ENCODE data around the gene DOK4. TPM values are rescaled to one million over a fixed set of nuclear protein-coding genes. Genes with fewer than 3 reads are reported as not detected.

DOK4 gene
- total and polyA plus RNA-seq, 2 experiments from 2014 or later: 11.4 to 29.1 TPM

GRCh38 chr16:57530522-57531252 is 44.4 kb upstream of the DOK4 start:
- DNase-seq (ENCODE audit: low spot score) (no peak), ATAC-seq (no peak)
- H3K79me2 ChIP-seq (replicated peaks; ENCODE audit: insufficient read depth): peaks cover 15% of the 10 kb centered on the region
- no peaks in the 10 kb centered on the region for H3K36me3 ChIP-seq (ENCODE audit: insufficient read depth)
- H3K4me2 ChIP-seq: peak overlapping the region; percentile 85; the same call in 1 of the 2 replicates
- H3K27me3 ChIP-seq (ENCODE audit: insufficient read depth): peaks cover 12% of the 10 kb centered on the region
- peaks cover 3% of the 10 kb centered on the region; the same call in 2 of the 3 replicates for H3K9me3 Mint-ChIP-seq
- H3K27ac Mint-ChIP-seq: no peak overlapping the region
- H3K36me3 Mint-ChIP-seq (ENCODE audit: low read depth): peaks cover 30% of the 10 kb centered on the region
- H3K27me3 Mint-ChIP-seq (ENCODE audit: insufficient read depth, low read depth, poor library complexity): peaks cover 46% of the 10 kb centered on the region
- H3K4me1 Mint-ChIP-seq: peaks cover 64% of the 10 kb centered on the region
- TF ChIP-seq CTCF (conservative IDR thresholded peaks at IDR 0.05; ENCODE audit: low read depth in 2 of 2) (no peak), REST (IDR thresholded peaks at IDR 0.05; ENCODE audit: unreplicated experiment) (no peak), CREB1 (CRISPR knock-in tag; IDR thresholded peaks at IDR 0.05; ENCODE audit: low read depth) (no peak), NANOG (IDR thresholded peaks at IDR 0.05; ENCODE audit: borderline replicate concordance) (no peak), STAT1 (IDR thresholded peaks at IDR 0.05; ENCODE audit: unreplicated experiment) (no peak), ZNF114 (CRISPR knock-in tag; IDR thresholded peaks at IDR 0.05) (no peak), ZNF331 (CRISPR knock-in tag; IDR thresholded peaks at IDR 0.05; ENCODE audit: low read depth) (no peak), POLR2AphosphoS5 (IDR thresholded peaks at IDR 0.05; ENCODE audit: low read depth) (no peak), EZH2 (IDR thresholded peaks at IDR 0.05; ENCODE audit: low read depth, unreplicated experiment) (no peak), JUNB (IDR thresholded peaks at IDR 0.05; ENCODE audit: unreplicated experiment) (no peak), EZH2phosphoT487 (IDR thresholded peaks at IDR 0.05; ENCODE audit: unreplicated experiment) (no peak)
- TF ChIP-seq, protein P1, sequence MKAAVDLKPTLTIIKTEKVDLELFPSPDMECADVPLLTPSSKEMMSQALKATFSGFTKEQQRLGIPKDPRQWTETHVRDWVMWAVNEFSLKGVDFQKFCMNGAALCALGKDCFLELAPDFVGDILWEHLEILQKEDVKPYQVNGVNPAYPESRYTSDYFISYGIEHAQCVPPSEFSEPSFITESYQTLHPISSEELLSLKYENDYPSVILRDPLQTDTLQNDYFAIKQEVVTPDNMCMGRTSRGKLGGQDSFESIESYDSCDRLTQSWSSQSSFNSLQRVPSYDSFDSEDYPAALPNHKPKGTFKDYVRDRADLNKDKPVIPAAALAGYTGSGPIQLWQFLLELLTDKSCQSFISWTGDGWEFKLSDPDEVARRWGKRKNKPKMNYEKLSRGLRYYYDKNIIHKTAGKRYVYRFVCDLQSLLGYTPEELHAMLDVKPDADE (IDR thresholded peaks at IDR 0.05): no peak
- TF ChIP-seq, protein P2, sequence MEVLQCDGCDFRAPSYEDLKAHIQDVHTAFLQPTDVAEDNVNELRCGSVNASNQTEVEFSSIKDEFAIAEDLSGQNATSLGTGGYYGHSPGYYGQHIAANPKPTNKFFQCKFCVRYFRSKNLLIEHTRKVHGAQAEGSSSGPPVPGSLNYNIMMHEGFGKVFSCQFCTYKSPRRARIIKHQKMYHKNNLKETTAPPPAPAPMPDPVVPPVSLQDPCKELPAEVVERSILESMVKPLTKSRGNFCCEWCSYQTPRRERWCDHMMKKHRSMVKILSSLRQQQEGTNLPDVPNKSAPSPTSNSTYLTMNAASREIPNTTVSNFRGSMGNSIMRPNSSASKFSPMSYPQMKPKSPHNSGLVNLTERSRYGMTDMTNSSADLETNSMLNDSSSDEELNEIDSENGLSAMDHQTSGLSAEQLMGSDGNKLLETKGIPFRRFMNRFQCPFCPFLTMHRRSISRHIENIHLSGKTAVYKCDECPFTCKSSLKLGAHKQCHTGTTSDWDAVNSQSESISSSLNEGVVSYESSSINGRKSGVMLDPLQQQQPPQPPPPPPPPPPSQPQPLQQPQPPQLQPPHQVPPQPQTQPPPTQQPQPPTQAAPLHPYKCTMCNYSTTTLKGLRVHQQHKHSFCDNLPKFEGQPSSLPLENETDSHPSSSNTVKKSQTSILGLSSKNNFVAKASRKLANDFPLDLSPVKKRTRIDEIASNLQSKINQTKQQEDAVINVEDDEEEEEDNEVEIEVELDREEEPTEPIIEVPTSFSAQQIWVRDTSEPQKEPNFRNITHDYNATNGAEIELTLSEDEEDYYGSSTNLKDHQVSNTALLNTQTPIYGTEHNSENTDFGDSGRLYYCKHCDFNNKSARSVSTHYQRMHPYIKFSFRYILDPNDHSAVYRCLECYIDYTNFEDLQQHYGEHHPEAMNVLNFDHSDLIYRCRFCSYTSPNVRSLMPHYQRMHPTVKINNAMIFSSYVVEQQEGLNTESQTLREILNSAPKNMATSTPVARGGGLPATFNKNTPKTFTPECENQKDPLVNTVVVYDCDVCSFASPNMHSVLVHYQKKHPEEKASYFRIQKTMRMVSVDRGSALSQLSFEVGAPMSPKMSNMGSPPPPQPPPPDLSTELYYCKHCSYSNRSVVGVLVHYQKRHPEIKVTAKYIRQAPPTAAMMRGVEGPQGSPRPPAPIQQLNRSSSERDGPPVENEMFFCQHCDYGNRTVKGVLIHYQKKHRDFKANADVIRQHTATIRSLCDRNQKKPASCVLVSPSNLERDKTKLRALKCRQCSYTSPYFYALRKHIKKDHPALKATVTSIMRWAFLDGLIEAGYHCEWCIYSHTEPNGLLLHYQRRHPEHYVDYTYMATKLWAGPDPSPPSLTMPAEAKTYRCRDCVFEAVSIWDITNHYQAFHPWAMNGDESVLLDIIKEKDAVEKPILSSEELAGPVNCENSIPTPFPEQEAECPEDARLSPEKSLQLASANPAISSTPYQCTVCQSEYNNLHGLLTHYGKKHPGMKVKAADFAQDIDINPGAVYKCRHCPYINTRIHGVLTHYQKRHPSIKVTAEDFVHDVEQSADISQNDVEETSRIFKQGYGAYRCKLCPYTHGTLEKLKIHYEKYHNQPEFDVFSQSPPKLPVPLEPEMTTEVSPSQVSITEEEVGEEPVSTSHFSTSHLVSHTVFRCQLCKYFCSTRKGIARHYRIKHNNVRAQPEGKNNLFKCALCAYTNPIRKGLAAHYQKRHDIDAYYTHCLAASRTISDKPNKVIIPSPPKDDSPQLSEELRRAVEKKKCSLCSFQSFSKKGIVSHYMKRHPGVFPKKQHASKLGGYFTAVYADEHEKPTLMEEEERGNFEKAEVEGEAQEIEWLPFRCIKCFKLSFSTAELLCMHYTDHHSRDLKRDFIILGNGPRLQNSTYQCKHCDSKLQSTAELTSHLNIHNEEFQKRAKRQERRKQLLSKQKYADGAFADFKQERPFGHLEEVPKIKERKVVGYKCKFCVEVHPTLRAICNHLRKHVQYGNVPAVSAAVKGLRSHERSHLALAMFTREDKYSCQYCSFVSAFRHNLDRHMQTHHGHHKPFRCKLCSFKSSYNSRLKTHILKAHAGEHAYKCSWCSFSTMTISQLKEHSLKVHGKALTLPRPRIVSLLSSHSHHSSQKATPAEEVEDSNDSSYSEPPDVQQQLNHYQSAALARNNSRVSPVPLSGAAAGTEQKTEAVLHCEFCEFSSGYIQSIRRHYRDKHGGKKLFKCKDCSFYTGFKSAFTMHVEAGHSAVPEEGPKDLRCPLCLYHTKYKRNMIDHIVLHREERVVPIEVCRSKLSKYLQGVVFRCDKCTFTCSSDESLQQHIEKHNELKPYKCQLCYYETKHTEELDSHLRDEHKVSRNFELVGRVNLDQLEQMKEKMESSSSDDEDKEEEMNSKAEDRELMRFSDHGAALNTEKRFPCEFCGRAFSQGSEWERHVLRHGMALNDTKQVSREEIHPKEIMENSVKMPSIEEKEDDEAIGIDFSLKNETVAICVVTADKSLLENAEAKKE (CRISPR knock-in tag; IDR thresholded peaks at IDR 0.05): no peak
- no peak overlapping the region for H2AFZ ChIP-seq
- H4K20me1 ChIP-seq (replicated peaks; ENCODE audit: insufficient read depth): peaks cover 9% of the 10 kb centered on the region; the same call in 1 of the 2 replicates
- no peaks in the 10 kb centered on the region for H3K9me2 ChIP-seq (ENCODE audit: insufficient read depth)
- peaks cover 15% of the 10 kb centered on the region; the same call in 1 of the 2 replicates for H3F3A ChIP-seq (replicated peaks; ENCODE audit: low read depth)
- peak overlapping the region; percentile 84 for H3K4me3 Mint-ChIP-seq
- H3K27ac ChIP-seq (ENCODE audit: low read depth): no peak overlapping the region
- H3K4me1 ChIP-seq (ENCODE audit: insufficient read depth): peaks cover 37% of the 10 kb centered on the region
- H3K4me3 ChIP-seq: no peak overlapping the region
